Measurements from ENCODE around the gene FEM1B.

The FEM1B gene

GRCh38 chr15:68261241-68261640 is 16.3 kb upstream of the FEM1B start:
- Histone ChIP-seq H3K4me3 (ENCODE audit: low read depth, low read length) (no peak overlapping the region), H3K79me2 (ENCODE audit: control insufficient read depth, insufficient read depth, low read length, unreplicated experiment) (no peaks in the 10 kb centered on the region), H3K27me3 (ENCODE audit: insufficient read depth, low read length) (no peaks in the 10 kb centered on the region), H2AFZ (ENCODE audit: low read length, unreplicated experiment) (no peak overlapping the region), H3K27ac (ENCODE audit: low read depth, low read length) (no peak overlapping the region), H3K4me1 (ENCODE audit: control insufficient read depth, insufficient read depth, low read length, unreplicated experiment) (peaks cover 12% of the 10 kb centered on the region), H3K36me3 (ENCODE audit: insufficient read depth, low read length) (no peaks in the 10 kb centered on the region)

GRCh38 chr15:68261980-68262379 is 15.6 kb upstream of the FEM1B start:
- Histone ChIP-seq H3K27ac (ENCODE audit: low read depth, low read length) (no peak overlapping the region), H3K4me1 (ENCODE audit: control insufficient read depth, insufficient read depth, low read length, unreplicated experiment) (peaks cover 12% of the 10 kb centered on the region), H2AFZ (ENCODE audit: low read length, unreplicated experiment) (no peak overlapping the region), H3K79me2 (ENCODE audit: control insufficient read depth, insufficient read depth, low read length, unreplicated experiment) (no peaks in the 10 kb centered on the region), H3K36me3 (ENCODE audit: insufficient read depth, low read length) (no peaks in the 10 kb centered on the region), H3K4me3 (ENCODE audit: low read depth, low read length) (no peak overlapping the region), H3K27me3 (ENCODE audit: insufficient read depth, low read length) (no peaks in the 10 kb centered on the region)

GRCh38 chr15:68262514-68263356 is 14.8 kb upstream of the FEM1B start:
- Histone ChIP-seq H3K79me2 (ENCODE audit: control insufficient read depth, insufficient read depth, low read length, unreplicated experiment) (no peaks in the 10 kb centered on the region), H3K4me3 (ENCODE audit: low read depth, low read length) (no peak overlapping the region), H3K27ac (ENCODE audit: low read depth, low read length) (no peak overlapping the region), H3K4me1 (ENCODE audit: control insufficient read depth, insufficient read depth, low read length, unreplicated experiment) (peaks cover 8% of the 10 kb centered on the region), H3K27me3 (ENCODE audit: insufficient read depth, low read length) (no peaks in the 10 kb centered on the region), H2AFZ (ENCODE audit: low read length, unreplicated experiment) (no peak overlapping the region), H3K36me3 (ENCODE audit: insufficient read depth, low read length) (no peaks in the 10 kb centered on the region)

GRCh38 chr15:68264282-68264681 is 13.3 kb upstream of the FEM1B start:
- no peaks in the 10 kb centered on the region for H3K79me2 ChIP-seq (ENCODE audit: control insufficient read depth, insufficient read depth, low read length, unreplicated experiment)
- peaks cover 1% of the 10 kb centered on the region for H3K4me1 ChIP-seq (ENCODE audit: control insufficient read depth, insufficient read depth, low read length, unreplicated experiment)
- H3K27ac ChIP-seq (ENCODE audit: low read depth, low read length), result no peak overlapping the region
- no peak overlapping the region for H2AFZ ChIP-seq (ENCODE audit: low read length, unreplicated experiment)
- no peak overlapping the region for H3K4me3 ChIP-seq (ENCODE audit: low read depth, low read length)
- H3K27me3 ChIP-seq (ENCODE audit: insufficient read depth, low read length), result no peaks in the 10 kb centered on the region
- no peaks in the 10 kb centered on the region for H3K36me3 ChIP-seq (ENCODE audit: insufficient read depth, low read length)

GRCh38 chr15:68265081-68265480 is 12.5 kb upstream of the FEM1B start:
- no peaks in the 10 kb centered on the region for H3K79me2 ChIP-seq (ENCODE audit: control insufficient read depth, insufficient read depth, low read length, unreplicated experiment)

DNA sequence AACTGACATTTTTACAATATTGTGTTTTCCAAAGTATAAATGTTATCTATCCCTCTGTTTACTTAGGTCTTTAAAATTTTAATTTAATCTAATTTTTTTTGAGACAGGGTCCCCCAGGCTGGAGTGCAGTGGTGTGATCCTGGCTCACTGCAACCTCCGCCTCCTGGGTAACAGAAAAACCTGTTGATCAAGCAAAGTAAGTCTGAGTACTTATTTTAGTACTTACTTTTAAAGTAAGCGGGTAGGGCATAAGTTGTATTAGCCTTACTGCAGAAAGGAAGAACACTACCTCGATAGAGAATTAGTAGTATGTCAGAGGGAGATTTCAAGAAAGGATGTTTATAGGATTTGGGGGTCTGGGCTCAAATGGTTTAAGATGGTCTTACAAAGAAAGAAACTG is 11.9 kb upstream of the FEM1B start:
- Histone ChIP-seq H3K4me3 (ENCODE audit: low read depth, low read length) (no peak overlapping the region), H3K79me2 (ENCODE audit: control insufficient read depth, insufficient read depth, low read length, unreplicated experiment) (no peaks in the 10 kb centered on the region), H3K4me1 (ENCODE audit: control insufficient read depth, insufficient read depth, low read length, unreplicated experiment) (no peaks in the 10 kb centered on the region), H2AFZ (ENCODE audit: low read length, unreplicated experiment) (no peak overlapping the region), H3K36me3 (ENCODE audit: insufficient read depth, low read length) (no peaks in the 10 kb centered on the region), H3K27me3 (ENCODE audit: insufficient read depth, low read length) (no peaks in the 10 kb centered on the region), H3K27ac (ENCODE audit: low read depth, low read length) (no peak overlapping the region)

More at GRCh38 chr15:68265081-68265480, 12.5 kb upstream of the FEM1B start:
- H3K4me1 ChIP-seq (ENCODE audit: control insufficient read depth, insufficient read depth, low read length, unreplicated experiment), result no peaks in the 10 kb centered on the region
- H3K27me3 ChIP-seq (ENCODE audit: insufficient read depth, low read length), result no peaks in the 10 kb centered on the region
- no peaks in the 10 kb centered on the region for H3K36me3 ChIP-seq (ENCODE audit: insufficient read depth, low read length)
- H3K4me3 ChIP-seq (ENCODE audit: low read depth, low read length), result no peak overlapping the region
- no peak overlapping the region for H2AFZ ChIP-seq (ENCODE audit: low read length, unreplicated experiment)
- no peak overlapping the region for H3K27ac ChIP-seq (ENCODE audit: low read depth, low read length)

GRCh38 chr15:68268405-68268804 is 9.1 kb upstream of the FEM1B start:
- no peaks in the 10 kb centered on the region for H3K79me2 ChIP-seq (ENCODE audit: control insufficient read depth, insufficient read depth, low read length, unreplicated experiment)
- no peak overlapping the region for H3K4me3 ChIP-seq (ENCODE audit: low read depth, low read length)
- no peak overlapping the region for H2AFZ ChIP-seq (ENCODE audit: low read length, unreplicated experiment)
- no peaks in the 10 kb centered on the region for H3K36me3 ChIP-seq (ENCODE audit: insufficient read depth, low read length)
- no peak overlapping the region for H3K27ac ChIP-seq (ENCODE audit: low read depth, low read length)
- H3K4me1 ChIP-seq (ENCODE audit: control insufficient read depth, insufficient read depth, low read length, unreplicated experiment), result peaks cover 27% of the 10 kb centered on the region
- no peaks in the 10 kb centered on the region for H3K27me3 ChIP-seq (ENCODE audit: insufficient read depth, low read length)

- Histone ChIP-seq H2AFZ (ENCODE audit: low read length, unreplicated experiment) (peak overlapping the region; percentile 86), H3K4me1 (ENCODE audit: control insufficient read depth, insufficient read depth, low read length, unreplicated experiment) (peaks cover 43% of the 10 kb centered on the region), H3K4me3 (ENCODE audit: low read depth, low read length) (peak overlapping the region; percentile 52), H3K27me3 (ENCODE audit: insufficient read depth, low read length) (no peaks in the 10 kb centered on the region), H3K36me3 (ENCODE audit: insufficient read depth, low read length) (no peaks in the 10 kb centered on the region), H3K27ac (ENCODE audit: low read depth, low read length) (peak overlapping the region; percentile 98), H3K79me2 (ENCODE audit: control insufficient read depth, insufficient read depth, low read length, unreplicated experiment) (peaks cover 6% of the 10 kb centered on the region)
Observed at GRCh38 chr15:68271854-68272471, 5.6 kb upstream of the FEM1B start.

- H3K27ac ChIP-seq (ENCODE audit: low read depth, low read length), result peak overlapping the region; percentile 98
- peak overlapping the region; percentile 52; the same call in 1 of the 2 replicates for H3K4me3 ChIP-seq (ENCODE audit: low read depth, low read length)
Observed at GRCh38 chr15:68272721-68273271, 4.7 kb upstream of the FEM1B start.

DNA sequence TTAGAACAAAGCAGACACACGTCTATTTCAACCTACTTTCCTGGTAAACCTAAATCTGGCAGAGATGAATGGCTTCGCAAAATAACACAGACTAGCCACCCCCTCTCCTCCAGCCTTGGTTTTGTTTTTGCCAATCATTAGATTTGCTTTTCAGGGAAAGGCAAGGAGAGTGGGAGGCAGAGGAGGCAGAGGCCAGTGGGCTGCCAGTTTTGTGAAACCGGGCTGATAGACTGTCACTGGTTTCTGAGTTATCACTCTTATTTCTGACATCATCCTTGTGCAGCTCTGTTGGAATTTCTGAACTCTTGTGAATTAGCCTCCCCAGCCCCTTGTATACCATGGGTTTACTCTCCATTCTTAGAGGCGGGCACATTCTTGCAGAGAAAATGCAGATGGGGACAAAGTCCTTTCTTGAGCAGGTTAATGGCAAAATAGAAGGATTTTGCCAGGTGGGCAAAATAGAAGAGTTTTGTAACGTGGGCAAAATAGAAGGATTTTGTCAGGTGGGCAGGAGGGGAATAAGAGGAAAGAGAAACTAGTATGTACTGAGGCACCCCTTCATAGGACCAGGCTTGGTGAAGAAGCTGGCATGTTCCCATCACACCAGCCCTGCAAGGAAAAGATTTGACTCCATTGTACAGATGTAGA is 3.2 kb upstream of the FEM1B start:
- H2AFZ ChIP-seq (ENCODE audit: low read length, unreplicated experiment), result no peak overlapping the region
- H3K27me3 ChIP-seq (ENCODE audit: insufficient read depth, low read length), result no peaks in the 10 kb centered on the region
- no peak overlapping the region for H3K27ac ChIP-seq (ENCODE audit: low read depth, low read length)
- H3K4me1 ChIP-seq (ENCODE audit: control insufficient read depth, insufficient read depth, low read length, unreplicated experiment), result peaks cover 44% of the 10 kb centered on the region
- no peak overlapping the region for H3K4me3 ChIP-seq (ENCODE audit: low read depth, low read length)
- peaks cover 20% of the 10 kb centered on the region for H3K79me2 ChIP-seq (ENCODE audit: control insufficient read depth, insufficient read depth, low read length, unreplicated experiment)
- no peaks in the 10 kb centered on the region for H3K36me3 ChIP-seq (ENCODE audit: insufficient read depth, low read length)

More at GRCh38 chr15:68272721-68273271, 4.7 kb upstream of the FEM1B start:
- Histone ChIP-seq H3K4me1 (ENCODE audit: control insufficient read depth, insufficient read depth, low read length, unreplicated experiment) (peaks cover 44% of the 10 kb centered on the region), H3K36me3 (ENCODE audit: insufficient read depth, low read length) (no peaks in the 10 kb centered on the region), H3K79me2 (ENCODE audit: control insufficient read depth, insufficient read depth, low read length, unreplicated experiment) (peaks cover 6% of the 10 kb centered on the region), H3K27me3 (ENCODE audit: insufficient read depth, low read length) (no peaks in the 10 kb centered on the region), H2AFZ (ENCODE audit: low read length, unreplicated experiment) (peak overlapping the region; percentile 86)
